Esophagus squamous epithelium (tissue), 5 donors: ENCODE results near the gene EPS15. TPM values are rescaled to one million over a fixed set of nuclear protein-coding genes. Genes with fewer than 3 reads are reported as not detected.
"Not testable (repeated sequence)": the region's sequence is repeated elsewhere in the genome, so short reads cannot be mapped to it uniquely, and the experiment has no call there.

Experiments
- DNase-seq: peaks from one replicate; lab custom pipeline; 2025; lab: John Stamatoyannopoulos, UW
- H3K27ac ChIP-seq, 4 donors: fragments of 200-600 bp; sonication (generic); one replicate each; pipeline ENCODE4 v1.5.1; 2016 to 2019; ENCODE audit warnings: mild to moderate bottlenecking in 1 of 4
- H3K27me3 ChIP-seq, 4 donors: fragments of 200-600 bp; sonication (generic); 1 replicate in 3 of 4; 2 replicates in 1 of 4; pipeline versions ENCODE4 v1.5.1 to v1.6.0; 2017 to 2021; ENCODE audit warnings: antibody characterized with exemption in 1 of 4
- H3K36me3 ChIP-seq, 3 donors: fragments of 200-600 bp; sonication (generic); one replicate each; pipeline ENCODE4 v1.5.1; 2016 to 2019
- H3K4me1 ChIP-seq, 3 donors: fragments of 200-600 bp; sonication (generic); one replicate each; pipeline ENCODE4 v1.5.1; 2017 to 2019
- H3K4me3 ChIP-seq, 4 donors: fragments of 200-600 bp; sonication (generic); 1 replicate in 3 of 4; 2 replicates in 1 of 4; pipeline ENCODE4 v1.5.1; 2016 to 2019; ENCODE audit warnings: mild to moderate bottlenecking in 2 of 4, moderate library complexity in 1 of 4
- H3K9me3 ChIP-seq, 3 donors: fragments of 200-600 bp; sonication (generic); one replicate each; pipeline ENCODE4 v1.5.1; 2016 to 2019
- POLR2A ChIP-seq, 4 donors: fragments of 450-650 bp; IDR thresholded peaks; one replicate each; pipeline ENCODE4 v1.6.1; 2017; ENCODE audit warnings: antibody characterized with exemption in 4 of 4, mild to moderate bottlenecking in 4 of 4, moderate library complexity in 3 of 4
- WGBS, 2 donors: methylation state at CpG; one replicate each; pipeline ENCODE4 v1.1.5; 2018; 5-methylcytosine and 5-hydroxymethylcytosine counted together
- intact Hi-C: fragments of 100-400 bp; cut with DNase I; formaldehyde crosslinking; loops from one replicate; pipeline ENCODE4 v1.15.0; 2022
- total RNA-seq, 4 donors: library from RNA; depleted of rRNA; stranded (reverse); fragments of >200 nt; gene quantifications; one replicate each; pipeline ENCODE4 v1.1.0, GENCODE V29; 2016
- TF ChIP-seq, protein P1 (sequence below), 6 experiments: fragments of 450-650 bp in 4 of 6; fragments of 200-600 bp in 2 of 6; sonication (generic) in 2 of 6; IDR thresholded peaks; one replicate each; pipeline ENCODE4 v1.5.1; 2016 to 2019; ENCODE audit warnings: antibody characterized with exemption in 6 of 6, mild to moderate bottlenecking in 4 of 6, moderate library complexity in 4 of 6
- donor health status: DM: yes; HTN: yes; CAD: no.

EPS15 gene
- total RNA-seq, 4 donors from 2014 or later: 24.8 to 86.8 (median 46.8) TPM

GRCh38 chr1:51327386-51327785, 191.7 kb downstream of the EPS15 start:
- H3K9me3 ChIP-seq: no peaks in the 10 kb centered on the region
- no peak overlapping the region for H3K27ac ChIP-seq
- intact Hi-C loops: no loop called here
- H3K4me3 ChIP-seq: no peak overlapping the region
- peaks cover 0 to 18% (median 0%) of the 10 kb centered on the region in 4 donors for H3K27me3 ChIP-seq
- no peak for DNase-seq
- H3K36me3 ChIP-seq: no peaks in the 10 kb centered on the region
- peaks cover 10 to 32% (median 11%) of the 10 kb centered on the region in 3 donors for H3K4me1 ChIP-seq
- TF ChIP-seq, protein P1, sequence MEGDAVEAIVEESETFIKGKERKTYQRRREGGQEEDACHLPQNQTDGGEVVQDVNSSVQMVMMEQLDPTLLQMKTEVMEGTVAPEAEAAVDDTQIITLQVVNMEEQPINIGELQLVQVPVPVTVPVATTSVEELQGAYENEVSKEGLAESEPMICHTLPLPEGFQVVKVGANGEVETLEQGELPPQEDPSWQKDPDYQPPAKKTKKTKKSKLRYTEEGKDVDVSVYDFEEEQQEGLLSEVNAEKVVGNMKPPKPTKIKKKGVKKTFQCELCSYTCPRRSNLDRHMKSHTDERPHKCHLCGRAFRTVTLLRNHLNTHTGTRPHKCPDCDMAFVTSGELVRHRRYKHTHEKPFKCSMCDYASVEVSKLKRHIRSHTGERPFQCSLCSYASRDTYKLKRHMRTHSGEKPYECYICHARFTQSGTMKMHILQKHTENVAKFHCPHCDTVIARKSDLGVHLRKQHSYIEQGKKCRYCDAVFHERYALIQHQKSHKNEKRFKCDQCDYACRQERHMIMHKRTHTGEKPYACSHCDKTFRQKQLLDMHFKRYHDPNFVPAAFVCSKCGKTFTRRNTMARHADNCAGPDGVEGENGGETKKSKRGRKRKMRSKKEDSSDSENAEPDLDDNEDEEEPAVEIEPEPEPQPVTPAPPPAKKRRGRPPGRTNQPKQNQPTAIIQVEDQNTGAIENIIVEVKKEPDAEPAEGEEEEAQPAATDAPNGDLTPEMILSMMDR (IDR thresholded peaks at IDR 0.05): no peak
- TF ChIP-seq POLR2A (IDR thresholded peaks at IDR 0.05): no peak
- WGBS, 2 donors: 67 to 72% methylated on average over 4 to 5 of the region's 5 CpGs

- no peak overlapping the region for H3K4me3 ChIP-seq
- no peaks in the 10 kb centered on the region for H3K36me3 ChIP-seq
- H3K27me3 ChIP-seq: peaks cover 0 to 18% (median 0%) of the 10 kb centered on the region in 4 donors
- no peak overlapping the region for H3K27ac ChIP-seq
- 60% methylated on average over 2 of the region's 8 CpGs; no CpG with 5 or more reads in 1 of the 2 donors for WGBS, 2 donors
- no peak for DNase-seq
- intact Hi-C loops: no loop called here
- H3K9me3 ChIP-seq: no peaks in the 10 kb centered on the region
- peaks cover 10 to 27% (median 11%) of the 10 kb centered on the region in 3 donors for H3K4me1 ChIP-seq
- TF ChIP-seq, protein P1 (IDR thresholded peaks at IDR 0.05): no peak
- no peak for TF ChIP-seq POLR2A (IDR thresholded peaks at IDR 0.05)
These were observed 192.2 kb downstream of the EPS15 start for GRCh38 chr1:51326839-51327238.

- Histone ChIP-seq H3K36me3 (no peaks in the 10 kb centered on the region), H3K4me1 (peaks cover 5 to 19% (median 7%) of the 10 kb centered on the region in 3 donors), H3K27me3 (peaks cover 0 to 16% (median 0%) of the 10 kb centered on the region in 4 donors), H3K4me3 (no peak overlapping the region), H3K9me3 (no peaks in the 10 kb centered on the region), H3K27ac (no peak overlapping the region)
- WGBS, 2 donors: 74 to 90% methylated on average over 5 to 8 of the region's 16 CpGs
- DNase-seq: no peak
- intact Hi-C loops: no loop called here
- TF ChIP-seq POLR2A (IDR thresholded peaks at IDR 0.05): no peak
- TF ChIP-seq, protein P1 (IDR thresholded peaks at IDR 0.05): no peak
These were observed 192.9 kb downstream of the EPS15 start for GRCh38 chr1:51325878-51326755.

DNA sequence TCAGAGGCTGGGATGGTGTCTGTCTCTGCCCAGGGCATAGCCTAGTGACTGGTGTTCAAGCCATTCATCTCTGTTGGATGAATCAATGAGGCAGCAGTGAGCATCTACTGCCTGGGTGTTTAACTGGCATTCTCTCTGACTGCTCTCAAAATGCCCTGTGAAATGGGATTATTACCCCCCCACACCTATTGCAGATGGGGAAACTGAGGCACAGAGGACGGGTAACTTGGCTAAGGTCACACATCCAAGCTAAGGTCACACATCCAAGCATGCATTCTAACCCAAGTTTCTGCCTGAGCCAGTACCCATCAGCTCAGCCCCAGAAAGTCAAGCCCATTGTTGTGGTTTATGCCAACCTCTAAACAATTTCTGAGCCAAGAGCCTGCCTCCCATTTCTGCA, 193.7 kb downstream of the EPS15 start:
- intact Hi-C loops: no loop called here
- no peak for DNase-seq
- Histone ChIP-seq H3K4me1 (peaks cover 0 to 13% (median 0%) of the 10 kb centered on the region in 3 donors), H3K4me3 (no peak overlapping the region), H3K27ac (no peak overlapping the region), H3K9me3 (no peaks in the 10 kb centered on the region), H3K36me3 (no peaks in the 10 kb centered on the region), H3K27me3 (peaks cover 0 to 8% (median 0%) of the 10 kb centered on the region in 4 donors)
- TF ChIP-seq, protein P1 (IDR thresholded peaks at IDR 0.05): no peak
- no peak for TF ChIP-seq POLR2A (IDR thresholded peaks at IDR 0.05)
- WGBS, 2 donors: 70% methylated on average over 1 of the region's 1 CpG; no CpG with 5 or more reads in 1 of the 2 donors

GRCh38 chr1:51325011-51325385, 194.1 kb downstream of the EPS15 start:
- H3K27me3 ChIP-seq, H3K4me3 ChIP-seq, H3K27ac ChIP-seq, DNase-seq, H3K36me3 ChIP-seq, intact Hi-C loops, H3K9me3 ChIP-seq: not testable (repeated sequence)
- peaks cover 0 to 12% (median 0%) of the 10 kb centered on the region in 3 donors for H3K4me1 ChIP-seq
- WGBS, 2 donors: 55 to 84% methylated on average over 3 to 8 of the region's 8 CpGs
